Fibroblast of pulmonary artery (primary cell): ENCODE measurements around the gene DENND1A.

Source experiments
- DNase-seq: peaks from one replicate; pipeline ENCODE4 v3.0.0-alpha.2; 2010; ENCODE audit warnings: low read depth
- H3K4me3 ChIP-seq: replicated peaks from 2 replicates; pipeline ENCODE4 v1.5.1; 2011; ENCODE audit warnings: low read depth, mild to moderate bottlenecking, control low read depth, low read length, moderate library complexity
- CTCF ChIP-seq: IDR thresholded peaks from 2 replicates; pipeline ENCODE4 v1.5.1; 2011; ENCODE audit warnings: mild to moderate bottlenecking, control low read depth, low read length, inconsistent platforms; ENCODE audit errors: missing control alignments

The DENND1A gene

GRCh38 chr9:123525424-123525823 is 404.5 kb downstream of the DENND1A start:
- TF ChIP-seq CTCF = no peak
- no peak overlapping the region for H3K4me3 ChIP-seq
- no peak for DNase-seq

- no peak for TF ChIP-seq CTCF
- DNase-seq = no peak
Measured at GRCh38 chr9:123524866-123525265, 405.1 kb downstream of the DENND1A start.

GRCh38 chr9:123523845-123524244 is 406.1 kb downstream of the DENND1A start:
- DNase-seq = no peak
- no peak for TF ChIP-seq CTCF
- H3K4me3 ChIP-seq = no peak overlapping the region

More at GRCh38 chr9:123524866-123525265, 405.1 kb downstream of the DENND1A start:
- H3K4me3 ChIP-seq = no peak overlapping the region

GRCh38 chr9:123523001-123523400 is 406.9 kb downstream of the DENND1A start:
- no peak for DNase-seq
- no peak overlapping the region for H3K4me3 ChIP-seq

GRCh38 chr9:123522251-123522650 is 407.7 kb downstream of the DENND1A start:
- TF ChIP-seq CTCF = no peak
- no peak for DNase-seq
- no peak overlapping the region for H3K4me3 ChIP-seq

More at GRCh38 chr9:123523001-123523400, 406.9 kb downstream of the DENND1A start:
- no peak for TF ChIP-seq CTCF

- DNase-seq = no peak
- no peak for TF ChIP-seq CTCF
- H3K4me3 ChIP-seq = no peak overlapping the region
Measured at GRCh38 chr9:123518338-123518737, 411.6 kb downstream of the DENND1A start.

- no peak overlapping the region for H3K4me3 ChIP-seq
- no peak for DNase-seq
- no peak for TF ChIP-seq CTCF
Measured at GRCh38 chr9:123517512-123517911, 412.4 kb downstream of the DENND1A start.
